Heart left ventricle (tissue), 16 donors: ENCODE results near the gene COQ3. TPM values are rescaled to one million over a fixed set of nuclear protein-coding genes. Genes with fewer than 3 reads are reported as not detected.
"Not testable (repeated sequence)": the region's sequence is repeated elsewhere in the genome, so short reads cannot be mapped to it uniquely, and the experiment has no call there.

Experiments used
- ATAC-seq, 4 donors: fragments of 200-7000 bp; cut with Tn5 transposase; one replicate each; pipeline ENCODE4 v1.9.1; 2020 to 2022; ENCODE audit warnings: moderate library complexity in 4 of 4, mild to moderate bottlenecking in 3 of 4, moderate number of reproducible peaks in 1 of 4
- DNase-seq, 5 donors: peaks; one replicate each; pipeline ENCODE4 v3.0.0-alpha.2; 2020
- H3K27ac ChIP-seq, 12 donors: fragments of 200-600 bp; sonication (generic) in 4 of 12; one replicate each; pipeline versions ENCODE4 v1.5.0 to v1.8.0; 2016 to 2022; ENCODE audit warnings: mild to moderate bottlenecking in 2 of 12
- H3K27me3 ChIP-seq, 9 donors: fragments of 200-600 bp; sonication (generic) in 2 of 9; one replicate each; pipeline versions ENCODE4 v1.5.1 to v1.8.0; 2016 to 2022; ENCODE audit warnings: mild to moderate bottlenecking in 3 of 9
- H3K36me3 ChIP-seq, 9 donors: fragments of 200-600 bp; sonication (generic) in 2 of 9; one replicate each; pipeline versions ENCODE4 v1.5.0 to v1.8.0; 2018 to 2022; ENCODE audit warnings: mild to moderate bottlenecking in 2 of 9
- H3K4me1 ChIP-seq, 12 donors: fragments of 200-600 bp; sonication (generic) in 4 of 12; one replicate each; pipeline versions ENCODE4 v1.5.0 to v1.8.0; 2016 to 2022; ENCODE audit warnings: mild to moderate bottlenecking in 3 of 12
- H3K4me3 ChIP-seq, 12 donors: fragments of 200-600 bp; sonication (generic) in 4 of 12; one replicate each; pipeline versions ENCODE4 v1.5.0 to v1.8.0; 2017 to 2022; ENCODE audit warnings: mild to moderate bottlenecking in 9 of 12, moderate library complexity in 4 of 12
- H3K9me3 ChIP-seq, 12 donors: fragments of 200-600 bp; sonication (generic) in 4 of 12; one replicate each; pipeline versions ENCODE4 v1.5.0 to v1.8.0; 2016 to 2022; ENCODE audit warnings: mild to moderate bottlenecking in 1 of 12
- CTCF ChIP-seq, 12 donors: fragments of 200-600 bp; sonication (generic) in 4 of 12; IDR thresholded peaks; one replicate each; pipeline versions ENCODE4 v1.5.0 to v1.8.0; 2018 to 2022; ENCODE audit warnings: antibody characterized with exemption in 12 of 12, mild to moderate bottlenecking in 5 of 12
- POLR2A ChIP-seq, 2 donors: fragments of 450-650 bp; IDR thresholded peaks; one replicate each; pipeline ENCODE4 v1.6.1; 2017; ENCODE audit warnings: antibody characterized with exemption in 2 of 2, mild to moderate bottlenecking in 2 of 2, moderate library complexity in 2 of 2
- WGBS, 4 donors: extraction: QIAGEN DNeasy Blood & Tissue Kit in 2 of 4; methylation state at CpG; one replicate each; pipeline versions ENCODE4 v1.1.5 to v1.1.7; 2013 to 2018; 5-methylcytosine and 5-hydroxymethylcytosine counted together
- intact Hi-C, 10 donors: fragments of 100-400 bp; cut with DNase I; formaldehyde crosslinking; loops; one replicate each; pipeline versions ENCODE4 v1.11.1 to v1.14.2; 2022
- polyA plus RNA-seq, 2 donors: library from polyadenylated mRNA; stranded (reverse); fragments of 200-250 nt; gene quantifications; one replicate each; pipeline ENCODE4 v1.2.3, GENCODE V29; 2013
- total RNA-seq, 9 donors: library from RNA; depleted of rRNA in 2 of 9; stranded (reverse); fragments of >200 nt in 2 of 9; fragmentation: NEBNext Ultra II Directional in 3 of 9; extraction: Animal tissue kit (Norgen Biotek cat#: 25700) in 3 of 9; gene quantifications; one replicate each; pipeline versions ENCODE4 v1.1.0 to v1.2.4, GENCODE V29; 2016 to 2023
- donor health status: ischemic (EF 13 %, LVEDD 7.1; RV severe dilation, severe dysfunction).
- donor health status: healthy with polysubstance abuse.
- donor health status: DM: no; HTN: yes; CAD: no.
- donor health status: DM: no; HTN: no; CAD: no.
- donor health status: ischemic (EF 25% LVEDD 6.9; RV normal size, moderate dysfunction).
- donor health status: ischemic (EF 25% LVEDD 5.7; RV mildly dilated, moderate dysfunction).
- donor health status: healthy.
- donor health status: DM: yes; HTN: yes; CAD: no.
- donor health status: ischemic (EF 35%, LVEDD 5.7; RV mildly dilated, moderate dysfunction).
- donor health status: nonischemic (EF 11% LVEDD 7.7; RV severe dilation, severe dysfunction).
- donor health status: DM: yes; HTN: yes; CAD: no.
- donor health status: PGD.
- donor health status: ischemic (EF 29% LVEDD 5.4; RV normal size, mild dysfunction).
- donor health status: nonischemic (EF 23%, LVEDD 6.1; RV moderate dilation, normal function).

Gene COQ3
- total and polyA plus RNA-seq, 11 donors: 9.5 to 39.1 (median 29.8) TPM

GRCh38 chr6:99341862-99342455 lies 52.0 kb downstream of the COQ3 start:
- no peak for ATAC-seq
- TF ChIP-seq POLR2A (IDR thresholded peaks at IDR 0.05) (no peak), CTCF (IDR thresholded peaks at IDR 0.05) (no peak)
- DNase-seq: no peak
- peaks cover 0 to 17% (median 0%) of the 10 kb centered on the region in 9 donors for H3K27me3 ChIP-seq
- H3K36me3 ChIP-seq: no peaks in the 10 kb centered on the region
- H3K9me3 ChIP-seq: no peaks in the 10 kb centered on the region
- H3K4me3 ChIP-seq: no peak overlapping the region
- 86 to 91% (median 88%) methylated on average over 5 of the region's 5 CpGs for WGBS, 4 donors
- no peaks in the 10 kb centered on the region for H3K4me1 ChIP-seq
- H3K27ac ChIP-seq: peak overlapping the region in 1 of 12 donors; percentile 48
- intact Hi-C loops: no loop called here

GRCh38 chr6:99338188-99338587 lies 55.8 kb downstream of the COQ3 start:
- TF ChIP-seq CTCF (IDR thresholded peaks at IDR 0.05): no peak
- no peak for TF ChIP-seq POLR2A (IDR thresholded peaks at IDR 0.05)
- no peak for DNase-seq

GRCh38 chr6:99335298-99335697 lies 58.7 kb downstream of the COQ3 start:
- H3K4me3 ChIP-seq, H3K36me3 ChIP-seq, DNase-seq, ATAC-seq, H3K9me3 ChIP-seq, H3K4me1 ChIP-seq: not testable (repeated sequence)
- H3K27me3 ChIP-seq: peaks cover 0 to 22% (median 0%) of the 10 kb centered on the region in 9 donors
- intact Hi-C loops: loop anchor here in 2 of 10 donors (10.0 kb wide), 1 partner anchor 410 kb away; no protein-coding TSS in a partner anchor
- peak overlapping the region in 1 of 12 donors; percentile 75 for H3K27ac ChIP-seq
- 76 to 83% (median 80%) methylated on average over 6 of the region's 6 CpGs for WGBS, 4 donors

More at GRCh38 chr6:99338188-99338587, 55.8 kb downstream of the COQ3 start:
- Histone ChIP-seq H3K9me3 (no peaks in the 10 kb centered on the region), H3K4me3 (no peak overlapping the region), H3K4me1 (no peaks in the 10 kb centered on the region), H3K36me3 (no peaks in the 10 kb centered on the region), H3K27me3 (peaks cover 0 to 22% (median 0%) of the 10 kb centered on the region in 9 donors), H3K27ac (peak overlapping the region in 1 of 12 donors; percentile 49)
- ATAC-seq: no peak
- WGBS, 4 donors: 43 to 52% (median 45%) methylated on average over 2 of the region's 2 CpGs
- intact Hi-C loops: loop anchor here in 2 of 10 donors (10.0 kb wide), 1 partner anchor 407 kb away; no protein-coding TSS in a partner anchor

GRCh38 chr6:99334526-99335127 lies 59.4 kb downstream of the COQ3 start:
- WGBS, 4 donors: 33 to 53% (median 40%) methylated on average over 2 of the region's 2 CpGs
- intact Hi-C loops: loop anchor here in 3 of 10 donors (5.0 to 10.0 kb wide), 2 partner anchors 410 to 488 kb away; no protein-coding TSS in a partner anchor
- DNase-seq (no peak), ATAC-seq (peak in 2 of 4 donors; percentile 24 to 53)
- peak overlapping the region in 1 of 12 donors; percentile 75 for H3K27ac ChIP-seq
- H3K36me3 ChIP-seq: no peaks in the 10 kb centered on the region
- H3K9me3 ChIP-seq: no peaks in the 10 kb centered on the region
- H3K4me3 ChIP-seq: no peak overlapping the region
- H3K27me3 ChIP-seq: peaks cover 0 to 18% (median 0%) of the 10 kb centered on the region in 9 donors
- H3K4me1 ChIP-seq: no peaks in the 10 kb centered on the region
- TF ChIP-seq POLR2A (IDR thresholded peaks at IDR 0.05) (no peak), CTCF (IDR thresholded peaks at IDR 0.05) (peak in 10 of 12 donors; percentile 14 to 51 (median 33))
